Left kidney (tissue), 1 donor: ENCODE data around the gene TMEM181. TPM values are rescaled to one million over a fixed set of nuclear protein-coding genes. Genes with fewer than 3 reads are reported as not detected.

Experiments
- polyA plus RNA-seq: library from polyadenylated mRNA; unstranded; fragments of 120-200 nt; gene quantifications from one replicate; pipeline ENCODE4 v1.2.1, GENCODE V29; 2013; ENCODE audit not compliant: insufficient read length

The TMEM181 gene
- polyA plus RNA-seq, 1 donor: 25.5 TPM

Other genes with a start within 250 kb of the TMEM181 start
- gene TULP4, start 247.6 kb upstream of the TMEM181 start, polyA plus RNA-seq: 26.3 TPM
- gene DYNLT1, start 84.7 kb downstream of the TMEM181 start, polyA plus RNA-seq: 163 TPM
- gene SYTL3, start 90.0 kb downstream of the TMEM181 start, polyA plus RNA-seq: 3.4 TPM